Natural killer cell treated with Interleukin-12 subunit alpha and Interleukin-12 subunit beta and Interleukin-15 and Interleukin-18, amount 100 ng/mL, for 72 hours (primary cell): Measurements from ENCODE around the gene ADGRL3. TPM values are rescaled to one million over a fixed set of nuclear protein-coding genes. Genes with fewer than 3 reads are reported as not detected.

Experiments used
- ATAC-seq, 2 donors: fragments of 150-1000 bp; cut with Tn5 transposase in 1 of 2; sonication (Bioruptor Pico), chemical (Tn5 transposase) in 1 of 2; 2 replicates each; pipeline ENCODE4 v1.10.0; 2021
- DNase-seq: peaks from one replicate; pipeline ENCODE4 v3.0.0; 2022; ENCODE audit warnings: low spot score
- H3K27ac Mint-ChIP-seq, 2 donors: 1 replicate in 1 of 2; 2 replicates in 1 of 2; pipeline ENCODE4 v1.8.0; 2022; ENCODE audit warnings: mixed read lengths in 2 of 2, mild to moderate bottlenecking in 1 of 2, moderate library complexity in 1 of 2
- H3K27me3 Mint-ChIP-seq, 2 donors: 1 replicate in 1 of 2; 2 replicates in 1 of 2; pipeline ENCODE4 v1.8.0; 2022; ENCODE audit warnings: mixed read lengths in 2 of 2
- H3K36me3 Mint-ChIP-seq: one replicate; pipeline ENCODE4 v1.8.0; 2022; ENCODE audit warnings: mixed read lengths
- H3K4me1 Mint-ChIP-seq, 2 donors: 1 replicate in 1 of 2; 2 replicates in 1 of 2; pipeline ENCODE4 v1.8.0; 2022; ENCODE audit warnings: low read depth in 2 of 2, mixed read lengths in 2 of 2, mild to moderate bottlenecking in 1 of 2
- H3K4me3 Mint-ChIP-seq: one replicate; pipeline ENCODE4 v1.8.0; 2022; ENCODE audit warnings: mixed read lengths
- H3K9me3 Mint-ChIP-seq: 2 replicates; pipeline ENCODE4 v1.8.0; 2022; ENCODE audit warnings: mixed read lengths
- total RNA-seq, 2 donors: library from RNA; stranded (reverse); gene quantifications; one replicate each; pipeline ENCODE4 v1.2.3, GENCODE V29; 2022

ADGRL3 gene
- total RNA-seq, 2 donors from 2014 or later = not detected

GRCh38 chr4:61217222-61217621, 17.1 kb downstream of the ADGRL3 start:
- no peaks in the 10 kb centered on the region for H3K36me3 Mint-ChIP-seq
- DNase-seq = no peak
- ATAC-seq = no peak
- H3K4me1 Mint-ChIP-seq = no peaks in the 10 kb centered on the region
- H3K4me3 Mint-ChIP-seq = no peak overlapping the region
- no peak overlapping the region for H3K27ac Mint-ChIP-seq
- H3K27me3 Mint-ChIP-seq = no peaks in the 10 kb centered on the region
- peaks cover 3% of the 10 kb centered on the region for H3K9me3 Mint-ChIP-seq

GRCh38 chr4:61220556-61220955, 20.4 kb downstream of the ADGRL3 start:
- H3K27ac Mint-ChIP-seq = no peak overlapping the region
- H3K4me1 Mint-ChIP-seq = no peaks in the 10 kb centered on the region

GRCh38 chr4:61223385-61223784, 23.3 kb downstream of the ADGRL3 start:
- H3K36me3 Mint-ChIP-seq = no peaks in the 10 kb centered on the region

More at GRCh38 chr4:61220556-61220955, 20.4 kb downstream of the ADGRL3 start:
- DNase-seq (no peak), ATAC-seq (no peak)
- Mint-ChIP-seq H3K4me3 (no peak overlapping the region), H3K36me3 (no peaks in the 10 kb centered on the region), H3K27me3 (no peaks in the 10 kb centered on the region), H3K9me3 (peaks cover 6% of the 10 kb centered on the region)

DNA sequence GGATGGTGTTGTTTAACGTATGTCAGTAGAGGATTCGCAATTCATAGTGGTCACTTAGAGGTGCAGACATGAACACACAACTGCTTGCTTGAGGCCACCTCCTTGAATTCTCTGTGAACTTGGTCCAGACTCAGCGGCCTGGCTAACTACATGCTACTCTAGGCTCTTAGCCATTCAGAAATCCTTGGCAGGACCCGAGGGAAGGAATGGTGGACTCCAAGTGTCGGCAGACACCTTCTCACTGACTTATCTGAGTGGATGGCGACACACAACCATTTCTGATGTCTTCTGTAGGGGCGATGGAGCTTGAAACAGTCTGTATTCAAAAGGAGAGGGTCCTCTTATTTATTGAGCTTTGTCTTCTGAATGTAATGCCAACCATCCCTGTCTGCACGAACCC, 24.4 kb downstream of the ADGRL3 start:
- no peak for DNase-seq
- no peaks in the 10 kb centered on the region for H3K36me3 Mint-ChIP-seq
- no peak overlapping the region for H3K27ac Mint-ChIP-seq
- no peaks in the 10 kb centered on the region for H3K4me1 Mint-ChIP-seq
- no peaks in the 10 kb centered on the region for H3K27me3 Mint-ChIP-seq
- no peak for ATAC-seq
- H3K9me3 Mint-ChIP-seq = peaks cover 2% of the 10 kb centered on the region
- no peak overlapping the region for H3K4me3 Mint-ChIP-seq

More at GRCh38 chr4:61223385-61223784, 23.3 kb downstream of the ADGRL3 start:
- H3K4me1 Mint-ChIP-seq = no peaks in the 10 kb centered on the region
- no peak for DNase-seq
- H3K9me3 Mint-ChIP-seq = peaks cover 2% of the 10 kb centered on the region
- no peak overlapping the region for H3K4me3 Mint-ChIP-seq
- no peak for ATAC-seq
- no peaks in the 10 kb centered on the region for H3K27me3 Mint-ChIP-seq
- no peak overlapping the region for H3K27ac Mint-ChIP-seq

DNA sequence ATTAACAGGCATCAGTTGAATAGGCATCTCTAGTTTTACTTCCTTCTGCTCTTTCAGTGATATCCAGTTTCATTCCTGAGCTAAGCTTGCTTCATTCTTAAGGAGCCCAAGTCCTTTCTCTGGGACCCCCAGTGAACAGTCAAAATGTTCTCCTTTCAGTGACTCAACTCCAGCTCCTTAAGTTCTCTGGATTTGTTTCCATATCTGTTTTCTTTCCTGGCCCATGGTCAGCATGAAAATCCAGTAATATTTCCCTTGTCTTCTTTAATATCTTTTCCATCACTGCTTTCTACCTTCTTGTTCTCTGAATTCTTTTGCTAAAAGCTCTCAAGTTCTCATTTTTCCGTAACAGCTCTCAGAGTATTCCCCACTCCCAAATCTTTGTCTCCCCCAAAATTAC, 25.5 kb downstream of the ADGRL3 start:
- no peak for DNase-seq

DNA sequence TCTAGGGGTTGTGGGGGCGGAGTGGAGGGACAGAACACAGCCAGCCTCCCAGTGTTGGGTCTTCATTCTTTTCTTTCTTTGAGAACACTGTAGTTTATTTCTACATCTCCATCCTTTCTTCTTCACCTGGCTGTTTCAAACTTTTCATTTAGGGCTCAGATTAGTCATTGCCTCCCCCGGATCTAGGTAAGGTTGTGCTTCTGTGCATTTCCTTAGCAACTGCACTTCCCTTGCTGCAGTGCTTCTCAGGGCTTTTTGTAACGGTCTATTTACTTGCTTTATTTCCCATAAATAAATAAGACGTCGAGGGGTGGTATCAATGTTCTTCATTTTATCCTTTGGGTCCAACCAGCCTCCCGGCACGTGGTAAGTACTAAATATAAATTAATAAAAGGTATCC, 31.3 kb downstream of the ADGRL3 start:
- Mint-ChIP-seq H3K36me3 (no peaks in the 10 kb centered on the region), H3K27me3 (no peaks in the 10 kb centered on the region), H3K4me1 (no peaks in the 10 kb centered on the region), H3K4me3 (no peak overlapping the region), H3K27ac (no peak overlapping the region), H3K9me3 (peaks cover 14% of the 10 kb centered on the region)
- DNase-seq = no peak
- no peak for ATAC-seq

More for the DNA sequence above, 25.5 kb downstream of the ADGRL3 start:
- Mint-ChIP-seq H3K4me3 (no peak overlapping the region), H3K36me3 (no peaks in the 10 kb centered on the region), H3K4me1 (no peaks in the 10 kb centered on the region), H3K9me3 (peaks cover 2% of the 10 kb centered on the region), H3K27ac (no peak overlapping the region), H3K27me3 (no peaks in the 10 kb centered on the region)
- no peak for ATAC-seq

DNA sequence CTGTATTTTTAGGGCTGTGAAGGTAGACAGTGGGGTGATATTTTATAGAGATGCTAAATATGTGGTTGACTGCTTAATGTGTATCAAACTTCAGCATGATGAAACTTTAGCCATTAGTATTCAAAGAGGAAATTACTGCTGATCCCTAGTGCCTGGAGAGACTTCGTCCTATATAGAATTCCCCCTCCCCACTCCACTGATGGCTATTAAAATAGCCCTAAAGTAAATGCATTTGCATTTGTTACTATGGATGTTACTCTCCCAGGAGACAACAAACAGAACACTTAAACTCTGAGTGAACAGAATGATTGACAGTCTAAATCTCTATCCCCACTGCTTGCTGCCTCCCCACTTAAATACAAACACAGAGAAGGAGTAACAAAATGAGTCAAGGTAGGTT, 39.1 kb downstream of the ADGRL3 start:
- Mint-ChIP-seq H3K36me3 (no peaks in the 10 kb centered on the region), H3K4me3 (no peak overlapping the region), H3K27ac (no peak overlapping the region), H3K4me1 (no peaks in the 10 kb centered on the region), H3K9me3 (peaks cover 10% of the 10 kb centered on the region), H3K27me3 (no peaks in the 10 kb centered on the region)
- no peak for ATAC-seq
- no peak for DNase-seq

- peaks cover 18% of the 10 kb centered on the region for H3K9me3 Mint-ChIP-seq
- H3K4me1 Mint-ChIP-seq = no peaks in the 10 kb centered on the region
- no peaks in the 10 kb centered on the region for H3K36me3 Mint-ChIP-seq
- H3K27me3 Mint-ChIP-seq = no peaks in the 10 kb centered on the region
- no peak overlapping the region for H3K27ac Mint-ChIP-seq
- ATAC-seq (no peak), DNase-seq (no peak)
- no peak overlapping the region for H3K4me3 Mint-ChIP-seq
These were observed 43.8 kb downstream of the ADGRL3 start for GRCh38 chr4:61243962-61244361.

DNA sequence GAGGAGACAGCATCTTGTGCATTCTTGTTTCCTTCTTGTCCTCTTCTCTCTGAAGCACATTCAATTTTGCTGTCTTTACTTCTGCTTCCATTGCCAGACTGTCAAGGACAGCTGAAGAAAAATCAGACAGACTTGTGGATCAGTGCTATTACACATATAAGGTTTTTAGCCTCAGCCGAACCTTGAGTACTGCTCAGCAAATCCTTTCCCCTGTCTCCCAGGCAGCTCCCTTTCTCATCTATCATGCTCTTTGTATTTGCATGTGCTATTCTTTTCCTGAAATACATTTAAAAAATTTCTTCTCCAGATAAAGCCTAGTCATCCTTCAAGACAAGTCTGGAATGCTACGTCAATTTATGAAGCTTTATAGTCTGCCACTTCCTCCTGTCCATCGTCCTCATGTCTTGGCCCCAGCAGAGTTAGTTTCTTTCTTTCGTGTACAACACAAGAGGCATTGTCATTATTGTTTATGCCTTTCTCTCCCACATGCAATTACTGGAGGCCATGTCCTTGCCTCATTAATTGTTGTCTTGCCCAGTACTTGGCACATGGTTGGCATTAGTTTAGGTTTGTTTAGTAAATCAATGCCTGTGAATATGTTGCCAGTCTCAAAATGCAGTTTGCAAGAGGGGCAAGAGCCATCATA, 45.1 kb downstream of the ADGRL3 start:
- H3K4me3 Mint-ChIP-seq = no peak overlapping the region
- peaks cover 25% of the 10 kb centered on the region for H3K9me3 Mint-ChIP-seq
- H3K27me3 Mint-ChIP-seq = no peaks in the 10 kb centered on the region
- H3K27ac Mint-ChIP-seq = no peak overlapping the region
- ATAC-seq = no peak
- DNase-seq = no peak
- H3K36me3 Mint-ChIP-seq = no peaks in the 10 kb centered on the region
- H3K4me1 Mint-ChIP-seq = no peaks in the 10 kb centered on the region

- Mint-ChIP-seq H3K27me3 (no peaks in the 10 kb centered on the region), H3K4me1 (no peaks in the 10 kb centered on the region), H3K36me3 (no peaks in the 10 kb centered on the region), H3K27ac (no peak overlapping the region), H3K9me3 (peaks cover 28% of the 10 kb centered on the region), H3K4me3 (no peak overlapping the region)
- DNase-seq = no peak
- no peak for ATAC-seq
These were observed 45.9 kb downstream of the ADGRL3 start for GRCh38 chr4:61246034-61246433.

DNA sequence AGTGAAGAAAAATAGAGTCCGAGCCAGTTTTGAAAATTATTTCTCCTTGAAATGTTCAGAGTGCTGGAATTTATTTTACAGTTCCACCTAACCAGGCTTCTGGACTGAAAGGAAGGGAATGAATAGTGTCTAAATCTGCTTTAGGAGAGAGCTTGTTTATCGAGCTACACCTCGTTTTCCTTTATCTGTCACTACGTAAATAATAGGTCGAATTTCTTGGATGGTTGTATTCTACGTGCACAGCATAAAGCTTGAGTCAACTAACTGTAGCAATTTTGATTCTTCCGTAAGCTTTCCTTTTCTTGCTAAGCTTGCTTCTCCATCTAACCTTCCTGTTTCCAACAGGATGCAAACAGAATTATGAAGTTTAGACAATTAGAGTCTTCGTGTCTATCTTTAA, 48.6 kb downstream of the ADGRL3 start:
- H3K4me3 Mint-ChIP-seq = no peak overlapping the region
- H3K9me3 Mint-ChIP-seq = peaks cover 23% of the 10 kb centered on the region
- DNase-seq (no peak), ATAC-seq (no peak)
- H3K27ac Mint-ChIP-seq = no peak overlapping the region
- no peaks in the 10 kb centered on the region for H3K27me3 Mint-ChIP-seq
- H3K36me3 Mint-ChIP-seq = no peaks in the 10 kb centered on the region
- H3K4me1 Mint-ChIP-seq = no peaks in the 10 kb centered on the region

DNA sequence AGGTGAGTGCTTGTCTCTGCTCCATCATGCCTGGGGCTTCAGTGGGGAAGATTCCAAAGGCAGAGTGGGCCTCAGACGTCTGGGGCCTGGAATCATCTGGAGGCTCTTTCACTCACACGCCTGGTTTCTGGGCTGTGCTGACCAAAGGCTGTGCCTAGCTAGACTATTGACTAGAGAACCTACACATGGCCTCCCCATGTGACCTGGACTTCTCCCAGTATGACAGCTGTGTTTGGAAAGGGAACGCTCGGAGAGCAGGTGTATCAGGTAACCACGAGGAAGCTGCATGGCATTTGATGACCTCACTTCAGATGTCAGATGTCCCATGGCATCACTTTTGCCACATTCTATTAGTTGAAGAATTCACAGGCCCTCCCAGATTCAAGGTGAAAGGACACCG, 51.0 kb downstream of the ADGRL3 start:
- no peak for ATAC-seq
- DNase-seq = no peak
- Mint-ChIP-seq H3K9me3 (peaks cover 11% of the 10 kb centered on the region), H3K36me3 (no peaks in the 10 kb centered on the region), H3K27me3 (no peaks in the 10 kb centered on the region), H3K4me1 (no peaks in the 10 kb centered on the region), H3K4me3 (no peak overlapping the region), H3K27ac (no peak overlapping the region)

DNA sequence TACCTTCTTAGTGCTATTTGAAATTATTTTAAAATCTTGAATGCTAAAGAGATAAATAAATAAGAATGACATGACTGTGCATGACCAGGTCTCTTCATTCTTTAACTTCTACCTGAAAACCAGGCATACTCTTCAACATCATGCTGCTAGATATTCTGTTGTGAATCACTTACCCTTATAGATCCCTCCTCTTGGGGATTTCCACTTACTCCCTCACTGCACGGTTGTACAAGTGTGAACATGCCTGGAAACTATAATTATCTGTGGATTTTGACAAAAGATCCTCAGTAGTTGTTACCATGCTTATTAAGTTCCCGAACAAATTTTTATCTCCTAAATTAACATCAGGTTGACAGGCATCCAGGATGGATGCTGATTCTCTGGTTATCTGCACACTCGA, 54.3 kb downstream of the ADGRL3 start:
- no peak for ATAC-seq
- Mint-ChIP-seq H3K4me1 (no peaks in the 10 kb centered on the region), H3K27me3 (no peaks in the 10 kb centered on the region), H3K27ac (no peak overlapping the region), H3K4me3 (no peak overlapping the region), H3K9me3 (peaks cover 13% of the 10 kb centered on the region), H3K36me3 (no peaks in the 10 kb centered on the region)
- no peak for DNase-seq

GRCh38 chr4:61273233-61273632, 73.1 kb downstream of the ADGRL3 start:
- Mint-ChIP-seq H3K4me1 (no peaks in the 10 kb centered on the region), H3K9me3 (no peaks in the 10 kb centered on the region), H3K27me3 (no peaks in the 10 kb centered on the region), H3K36me3 (no peaks in the 10 kb centered on the region), H3K27ac (no peak overlapping the region), H3K4me3 (no peak overlapping the region)
- DNase-seq (no peak), ATAC-seq (no peak)

GRCh38 chr4:61274286-61274685, 74.2 kb downstream of the ADGRL3 start:
- H3K27me3 Mint-ChIP-seq = no peaks in the 10 kb centered on the region
- no peak overlapping the region for H3K27ac Mint-ChIP-seq
- ATAC-seq = no peak
- H3K9me3 Mint-ChIP-seq = no peaks in the 10 kb centered on the region
- H3K36me3 Mint-ChIP-seq = no peaks in the 10 kb centered on the region
- no peak for DNase-seq
- H3K4me3 Mint-ChIP-seq = no peak overlapping the region
- H3K4me1 Mint-ChIP-seq = no peaks in the 10 kb centered on the region
